ENCODE results near the gene CEBPA. TPM values are rescaled to one million over a fixed set of nuclear protein-coding genes. Genes with fewer than 3 reads are reported as not detected.

Gene CEBPA
- total RNA-seq, 2 donors from 2014 or later: 0.82 to 1.0 TPM

DNA sequence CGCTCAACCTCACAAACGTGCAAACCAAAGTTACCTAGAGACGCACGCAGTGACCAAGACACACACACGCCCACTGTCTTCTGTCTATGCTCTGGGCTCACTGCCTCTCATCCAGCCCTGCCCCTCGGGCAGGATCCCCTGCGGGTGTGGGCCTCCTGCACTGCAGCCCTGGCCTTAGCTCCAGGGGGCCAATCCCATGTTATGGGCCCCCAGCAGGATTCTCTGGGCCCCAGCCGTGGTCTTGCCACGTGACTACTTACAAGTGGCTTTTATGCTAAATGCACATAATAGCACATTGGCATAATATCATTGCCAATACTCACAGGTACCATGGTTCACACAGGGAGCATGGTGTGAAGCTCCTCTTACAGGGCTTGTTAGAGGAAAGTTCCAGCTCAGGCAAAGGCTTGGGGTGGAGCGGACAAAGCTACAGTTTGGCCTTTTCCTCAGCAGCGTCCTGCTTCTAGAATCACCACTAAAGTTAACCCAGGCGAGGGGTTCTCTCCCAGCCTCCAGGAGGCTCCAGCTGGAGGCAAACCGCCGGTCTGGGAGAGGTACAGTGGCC is 37.4 kb downstream of the CEBPA start:
- H3K4me3 Mint-ChIP-seq: no peak overlapping the region
- H3K27me3 Mint-ChIP-seq (ENCODE audit: low read depth): peaks cover 25% of the 10 kb centered on the region
- no peak overlapping the region for H3K27ac Mint-ChIP-seq
- H3K4me1 Mint-ChIP-seq (ENCODE audit: low read depth): peaks cover 15% of the 10 kb centered on the region
- no peaks in the 10 kb centered on the region for H3K9me3 Mint-ChIP-seq
- no peaks in the 10 kb centered on the region for H3K36me3 Mint-ChIP-seq (ENCODE audit: insufficient read depth in 2 of 2)
- ATAC-seq (replicated peaks in 1 of 2) (no peak), DNase-seq (no peak)

DNA sequence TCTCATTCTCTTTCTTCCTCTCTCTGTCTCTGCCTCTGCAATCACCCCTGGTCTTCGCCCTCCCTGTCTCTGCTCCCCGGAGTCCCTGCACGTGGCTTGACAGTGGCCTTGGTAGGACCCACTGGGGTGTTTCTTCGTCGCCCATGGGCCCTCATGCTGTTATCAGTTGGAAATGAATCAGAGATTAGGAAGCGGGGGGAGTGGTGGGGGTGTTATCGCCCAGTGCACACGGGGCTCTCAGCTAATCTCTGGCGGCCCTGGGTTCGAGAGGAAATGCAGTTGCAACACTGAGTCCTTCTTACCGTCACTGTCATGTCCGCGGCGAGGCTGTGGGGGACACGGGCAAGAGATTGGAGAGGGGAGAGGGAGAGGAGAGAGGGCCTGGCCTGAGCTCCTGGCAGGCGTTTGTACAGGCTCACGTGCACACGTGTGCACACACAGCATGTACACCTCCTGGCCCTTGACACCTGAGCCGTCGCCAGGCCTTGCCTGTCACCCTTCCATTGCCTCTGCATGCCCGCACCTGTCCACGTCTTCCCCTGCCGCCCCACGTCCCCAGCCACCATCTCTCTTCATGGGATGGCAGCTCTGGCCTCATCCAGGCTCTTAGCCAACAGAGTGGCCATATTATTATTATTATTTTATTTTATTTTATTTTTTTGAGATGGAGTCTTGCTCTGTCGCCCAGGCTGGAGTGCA is 38.9 kb downstream of the CEBPA start:
- no peak for ATAC-seq (replicated peaks in 1 of 2)
- Mint-ChIP-seq H3K9me3 (no peaks in the 10 kb centered on the region), H3K36me3 (ENCODE audit: insufficient read depth in 2 of 2) (no peaks in the 10 kb centered on the region), H3K4me3 (no peak overlapping the region), H3K4me1 (ENCODE audit: low read depth) (peaks cover 15% of the 10 kb centered on the region), H3K27me3 (ENCODE audit: low read depth) (peaks cover 31% of the 10 kb centered on the region), H3K27ac (no peak overlapping the region)
- no peak for DNase-seq

DNA sequence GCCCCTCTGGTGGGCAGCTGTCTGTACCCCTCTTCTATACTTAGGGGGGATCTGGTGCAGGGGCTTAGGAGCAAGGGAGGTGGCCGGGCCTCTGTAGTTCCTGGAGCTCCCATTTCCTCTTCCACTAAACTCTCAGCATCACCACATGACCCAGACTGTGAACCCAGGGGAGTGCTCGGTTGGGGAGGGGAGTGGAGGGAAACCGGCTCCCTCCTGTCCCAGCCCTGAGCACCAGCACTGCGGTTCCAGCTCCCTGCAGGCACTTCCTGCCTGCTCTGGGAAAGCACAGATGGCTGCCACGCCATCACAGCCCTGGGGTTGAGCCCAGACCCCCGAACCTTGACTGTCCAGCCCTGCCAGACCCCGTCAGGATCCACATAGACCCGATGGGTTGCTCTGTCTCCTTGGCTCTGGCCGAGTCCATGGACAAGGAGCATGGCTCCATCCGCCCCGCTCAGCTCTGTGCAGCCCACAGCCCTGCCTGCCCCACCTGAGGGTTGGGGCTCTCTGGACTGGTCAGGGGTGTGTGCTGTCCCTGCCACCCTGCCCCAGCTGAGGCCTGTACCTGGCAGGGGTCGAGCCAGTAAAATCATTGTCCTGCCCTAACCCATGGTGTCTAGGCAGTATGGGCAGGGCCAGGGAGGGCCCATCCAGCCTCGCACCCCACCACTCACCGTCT is 40.7 kb downstream of the CEBPA start:
- no peak for ATAC-seq (replicated peaks in 1 of 2)
- Mint-ChIP-seq H3K9me3 (peaks cover 0 to 1% of the 10 kb centered on the region in 2 donors), H3K27ac (no peak overlapping the region), H3K27me3 (ENCODE audit: low read depth) (peaks cover 31% of the 10 kb centered on the region), H3K4me3 (no peak overlapping the region), H3K4me1 (ENCODE audit: low read depth) (peaks cover 15% of the 10 kb centered on the region), H3K36me3 (ENCODE audit: insufficient read depth in 2 of 2) (no peaks in the 10 kb centered on the region)
- no peak for DNase-seq

DNA sequence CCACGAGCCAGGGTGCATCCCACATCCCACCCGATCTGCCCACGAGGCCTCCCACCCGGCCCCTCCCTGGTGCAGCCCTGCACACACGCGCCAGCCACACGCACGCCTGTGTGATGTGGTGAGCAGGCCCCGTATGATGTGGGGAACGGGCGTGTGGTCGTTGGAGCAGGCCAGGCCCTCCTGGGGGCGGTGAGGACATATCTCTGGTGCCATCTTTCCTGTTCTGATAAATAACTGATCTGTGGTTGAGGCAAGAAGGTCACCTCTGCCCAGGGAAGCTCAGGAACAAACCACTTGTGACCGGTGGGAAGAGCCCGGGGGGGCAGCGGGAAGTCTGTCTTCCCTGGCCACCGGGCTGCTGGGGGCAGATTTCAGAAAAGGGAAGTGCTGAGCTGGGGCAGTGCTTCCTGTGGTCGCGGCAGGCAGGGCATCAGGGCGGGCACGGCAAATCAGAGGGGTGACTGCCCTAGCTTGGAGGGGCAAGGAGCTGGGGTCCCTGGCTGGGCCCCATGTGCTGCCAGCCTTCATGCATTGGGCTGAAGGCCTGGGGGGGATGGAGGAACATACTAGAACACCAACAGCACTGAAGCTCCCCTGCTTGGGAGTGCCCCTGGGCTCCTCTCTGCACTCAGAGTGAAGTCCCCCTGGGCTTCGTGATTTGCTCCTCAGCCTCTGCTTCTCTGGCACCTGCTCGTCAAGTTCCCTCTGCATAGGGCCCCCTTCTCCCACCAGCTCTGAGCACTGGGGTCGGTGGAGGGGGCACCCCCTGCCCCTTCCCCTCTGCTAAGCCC is 41.5 kb downstream of the CEBPA start:
- Mint-ChIP-seq H3K36me3 (ENCODE audit: insufficient read depth in 2 of 2) (no peaks in the 10 kb centered on the region), H3K9me3 (peaks cover 0 to 1% of the 10 kb centered on the region in 2 donors), H3K27ac (no peak overlapping the region), H3K27me3 (ENCODE audit: low read depth) (peaks cover 31% of the 10 kb centered on the region), H3K4me1 (ENCODE audit: low read depth) (peaks cover 15% of the 10 kb centered on the region), H3K4me3 (no peak overlapping the region)
- ATAC-seq (replicated peaks in 1 of 2): no peak
- no peak for DNase-seq

DNA sequence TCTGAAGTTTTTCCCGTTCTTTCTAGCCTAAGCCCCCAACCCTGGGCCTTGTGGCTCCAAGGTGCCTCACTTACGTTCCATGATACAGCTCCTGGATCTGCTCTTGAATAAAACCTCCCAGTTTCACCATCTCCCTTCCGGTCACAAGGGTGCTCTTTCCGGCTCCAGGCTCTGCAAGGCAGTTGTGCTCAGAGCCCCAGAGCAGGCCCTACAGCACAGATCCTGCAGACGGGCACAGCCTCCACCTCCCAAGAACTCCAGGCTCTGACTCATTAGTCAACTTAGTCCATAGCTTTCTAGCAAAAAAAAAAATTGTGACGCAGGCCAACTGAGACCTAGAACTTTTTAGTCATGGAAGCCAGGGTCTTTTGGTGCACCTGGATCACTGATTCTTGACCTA is 42.8 kb downstream of the CEBPA start:
- Mint-ChIP-seq H3K4me1 (ENCODE audit: low read depth) (peaks cover 15% of the 10 kb centered on the region), H3K4me3 (no peak overlapping the region), H3K36me3 (ENCODE audit: insufficient read depth in 2 of 2) (no peaks in the 10 kb centered on the region), H3K27ac (no peak overlapping the region), H3K27me3 (ENCODE audit: low read depth) (peaks cover 26% of the 10 kb centered on the region), H3K9me3 (peaks cover 0 to 1% of the 10 kb centered on the region in 2 donors)
- no peak for DNase-seq
- ATAC-seq (replicated peaks in 1 of 2): no peak

DNA sequence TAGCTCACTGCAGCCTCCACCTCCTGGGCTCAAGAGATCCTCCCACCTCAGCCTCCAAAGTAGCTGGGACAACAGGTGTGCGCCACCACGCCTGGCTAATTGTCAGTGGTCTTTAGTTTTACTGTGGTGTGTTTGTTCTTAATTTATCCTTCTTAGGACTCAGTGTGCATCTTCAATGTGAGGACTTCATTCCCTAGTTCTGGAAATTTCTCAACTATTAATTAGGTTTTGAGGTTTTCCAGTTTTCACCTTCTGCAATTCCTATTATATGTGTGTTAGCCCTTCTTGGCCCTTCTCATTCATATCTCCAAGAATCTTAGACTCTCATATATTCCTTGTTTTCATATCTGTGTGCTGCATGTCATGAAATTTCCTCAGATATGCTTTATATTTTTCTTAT is 44.5 kb downstream of the CEBPA start:
- DNase-seq (no peak), ATAC-seq (replicated peaks in 1 of 2) (no peak)
- Mint-ChIP-seq H3K36me3 (ENCODE audit: insufficient read depth in 2 of 2) (no peaks in the 10 kb centered on the region), H3K27ac (no peak overlapping the region), H3K27me3 (ENCODE audit: low read depth) (peaks cover 22% of the 10 kb centered on the region), H3K4me1 (ENCODE audit: low read depth) (peaks cover 15% of the 10 kb centered on the region), H3K4me3 (no peak overlapping the region), H3K9me3 (peaks cover 0 to 1% of the 10 kb centered on the region in 2 donors)

DNA sequence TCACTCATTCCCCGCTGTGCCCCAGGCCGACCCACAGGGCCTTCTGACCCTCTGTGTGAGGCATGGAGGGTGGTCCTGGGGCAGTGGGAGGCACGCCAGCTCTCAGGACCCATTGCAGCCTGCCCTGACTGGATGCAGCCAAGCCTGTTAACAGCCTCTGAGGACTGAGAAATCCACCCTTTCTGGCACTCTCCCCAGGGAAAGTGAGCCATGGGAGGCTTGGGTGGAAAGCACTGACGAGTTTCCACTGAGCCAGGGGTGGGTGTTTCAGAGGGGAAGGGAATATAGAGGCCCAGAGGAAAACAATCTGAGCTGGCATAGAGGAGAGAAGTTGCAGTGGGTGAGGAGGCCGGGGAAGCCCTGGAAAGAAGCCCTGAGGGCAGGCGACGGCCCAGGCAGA is 46.1 kb downstream of the CEBPA start:
- DNase-seq (no peak), ATAC-seq (replicated peaks in 1 of 2) (no peak)
- Mint-ChIP-seq H3K4me1 (ENCODE audit: low read depth) (peaks cover 5% of the 10 kb centered on the region), H3K4me3 (no peak overlapping the region), H3K9me3 (peaks cover 0 to 1% of the 10 kb centered on the region in 2 donors), H3K27me3 (ENCODE audit: low read depth) (peaks cover 7% of the 10 kb centered on the region), H3K36me3 (ENCODE audit: insufficient read depth in 2 of 2) (no peaks in the 10 kb centered on the region), H3K27ac (no peak overlapping the region)

DNA sequence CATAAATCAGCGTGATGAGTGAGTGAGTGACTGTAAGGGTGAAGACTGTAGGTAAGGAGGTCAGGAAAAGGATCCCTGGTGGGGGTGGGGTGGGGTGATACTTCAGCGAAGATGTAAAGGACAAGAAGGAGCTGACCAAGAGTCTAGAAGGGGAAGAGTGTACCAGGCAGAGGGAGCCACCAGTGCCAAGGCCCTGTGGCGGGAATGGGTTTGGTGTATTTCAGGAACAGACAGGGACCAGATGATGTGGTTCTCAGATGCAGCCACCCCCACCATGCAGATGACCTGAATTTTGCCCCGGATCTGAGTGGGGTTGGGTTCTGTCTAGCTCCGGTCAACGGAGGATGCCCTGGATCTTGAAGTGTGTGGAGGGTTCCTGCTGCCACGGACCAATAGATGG is 46.6 kb downstream of the CEBPA start:
- no peak for DNase-seq
- H3K27me3 Mint-ChIP-seq (ENCODE audit: low read depth): peaks cover 5% of the 10 kb centered on the region

DNA sequence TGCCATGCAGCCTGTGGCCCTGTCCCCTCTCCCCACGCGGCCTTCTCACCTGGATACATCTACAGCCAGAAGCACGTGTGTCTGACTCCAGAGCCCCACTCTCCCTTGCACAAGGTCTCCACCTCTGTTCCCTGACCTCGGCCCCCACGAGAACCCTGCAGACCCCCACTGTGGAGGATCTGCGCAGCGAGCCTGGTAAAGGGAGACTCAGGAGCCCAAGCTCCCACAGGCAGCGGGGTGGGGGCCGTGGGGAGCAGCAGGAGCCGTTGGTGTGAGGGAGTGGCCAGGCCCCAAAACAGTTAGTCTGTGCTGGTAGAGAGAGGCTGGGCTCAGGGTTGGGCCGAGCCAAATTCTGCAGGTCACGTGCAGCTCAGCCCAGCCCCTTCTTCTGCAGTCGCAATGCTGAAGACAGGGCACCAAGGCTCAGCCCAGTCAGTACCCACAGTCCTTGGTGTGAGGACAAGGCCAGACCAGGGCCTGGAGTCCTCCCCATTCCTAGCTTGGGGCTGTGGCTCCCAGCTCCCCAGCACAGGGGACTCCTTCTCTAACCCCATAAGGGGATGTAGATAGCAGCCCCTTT is 48.0 kb downstream of the CEBPA start:
- DNase-seq: no peak
- no peak for ATAC-seq (replicated peaks in 1 of 2)
- H3K4me1 Mint-ChIP-seq (ENCODE audit: low read depth): no peaks in the 10 kb centered on the region
- no peak overlapping the region for H3K27ac Mint-ChIP-seq
- H3K36me3 Mint-ChIP-seq (ENCODE audit: insufficient read depth in 2 of 2): no peaks in the 10 kb centered on the region
- no peak overlapping the region for H3K4me3 Mint-ChIP-seq
- H3K9me3 Mint-ChIP-seq: peaks cover 0 to 1% of the 10 kb centered on the region in 2 donors
- peaks cover under 1% of the 10 kb centered on the region for H3K27me3 Mint-ChIP-seq (ENCODE audit: low read depth)

More for the DNA sequence above, 46.6 kb downstream of the CEBPA start:
- no peak for ATAC-seq (replicated peaks in 1 of 2)
- Mint-ChIP-seq H3K36me3 (ENCODE audit: insufficient read depth in 2 of 2) (no peaks in the 10 kb centered on the region), H3K4me1 (ENCODE audit: low read depth) (peaks cover 3% of the 10 kb centered on the region), H3K27ac (no peak overlapping the region), H3K9me3 (peaks cover 0 to 1% of the 10 kb centered on the region in 2 donors), H3K4me3 (no peak overlapping the region)

DNA sequence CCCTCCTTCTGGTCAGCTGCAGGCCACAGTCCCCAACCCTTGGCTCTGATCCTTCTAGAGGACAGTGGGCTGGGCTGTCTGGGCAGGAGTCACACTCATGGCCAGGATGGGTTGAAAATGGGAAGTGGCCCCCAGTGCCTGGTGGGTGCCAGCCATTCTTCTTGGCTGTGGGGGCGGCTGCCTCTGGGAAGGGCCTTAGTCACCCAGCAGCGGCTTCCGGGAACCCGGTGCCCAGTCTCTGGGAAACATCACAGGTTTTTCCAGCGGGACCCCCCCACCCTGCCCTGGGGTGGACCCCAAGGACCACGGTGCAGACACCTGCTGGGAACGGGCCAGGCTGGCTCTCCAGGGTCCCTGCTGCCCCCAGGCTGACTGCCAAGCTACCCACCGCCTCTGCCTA is 49.4 kb downstream of the CEBPA start:
- DNase-seq (no peak), ATAC-seq (replicated peaks in 1 of 2) (no peak)
- no peak overlapping the region for H3K27ac Mint-ChIP-seq
- no peaks in the 10 kb centered on the region for H3K27me3 Mint-ChIP-seq (ENCODE audit: low read depth)
- no peaks in the 10 kb centered on the region for H3K36me3 Mint-ChIP-seq (ENCODE audit: insufficient read depth in 2 of 2)
- no peaks in the 10 kb centered on the region for H3K9me3 Mint-ChIP-seq
- H3K4me1 Mint-ChIP-seq (ENCODE audit: low read depth): no peaks in the 10 kb centered on the region
- no peak overlapping the region for H3K4me3 Mint-ChIP-seq

DNA sequence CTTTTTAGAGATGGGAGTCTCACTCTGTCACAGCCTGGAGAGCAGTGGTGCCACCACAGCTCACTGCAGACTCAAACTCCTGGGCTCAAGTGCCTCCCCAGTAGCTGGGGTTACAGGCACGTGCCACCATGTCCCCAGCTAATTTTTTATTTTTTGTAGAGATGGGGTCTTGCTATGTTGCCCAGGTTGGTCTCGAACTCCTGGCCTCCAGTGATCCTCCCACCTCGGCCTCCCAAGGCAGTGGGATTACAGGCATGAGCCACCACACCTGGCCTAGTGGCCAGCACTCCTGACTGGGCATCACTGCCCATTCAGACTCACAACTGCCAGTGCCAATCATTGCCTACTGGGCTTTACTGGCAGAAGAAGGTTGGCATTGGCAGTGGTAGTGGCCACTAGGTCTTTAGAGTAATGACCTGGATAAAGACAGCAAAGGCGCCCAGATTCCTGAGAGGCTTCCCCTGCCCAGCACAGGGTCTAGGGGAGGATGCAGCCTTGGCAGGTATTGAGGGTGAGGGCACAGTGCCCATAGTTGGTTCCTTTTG is 49.8 kb downstream of the CEBPA start:
- Mint-ChIP-seq H3K4me3 (no peak overlapping the region), H3K27ac (no peak overlapping the region), H3K36me3 (ENCODE audit: insufficient read depth in 2 of 2) (no peaks in the 10 kb centered on the region), H3K4me1 (ENCODE audit: low read depth) (no peaks in the 10 kb centered on the region), H3K27me3 (ENCODE audit: low read depth) (no peaks in the 10 kb centered on the region), H3K9me3 (no peaks in the 10 kb centered on the region)
- DNase-seq: no peak
- ATAC-seq (replicated peaks in 1 of 2): no peak

DNA sequence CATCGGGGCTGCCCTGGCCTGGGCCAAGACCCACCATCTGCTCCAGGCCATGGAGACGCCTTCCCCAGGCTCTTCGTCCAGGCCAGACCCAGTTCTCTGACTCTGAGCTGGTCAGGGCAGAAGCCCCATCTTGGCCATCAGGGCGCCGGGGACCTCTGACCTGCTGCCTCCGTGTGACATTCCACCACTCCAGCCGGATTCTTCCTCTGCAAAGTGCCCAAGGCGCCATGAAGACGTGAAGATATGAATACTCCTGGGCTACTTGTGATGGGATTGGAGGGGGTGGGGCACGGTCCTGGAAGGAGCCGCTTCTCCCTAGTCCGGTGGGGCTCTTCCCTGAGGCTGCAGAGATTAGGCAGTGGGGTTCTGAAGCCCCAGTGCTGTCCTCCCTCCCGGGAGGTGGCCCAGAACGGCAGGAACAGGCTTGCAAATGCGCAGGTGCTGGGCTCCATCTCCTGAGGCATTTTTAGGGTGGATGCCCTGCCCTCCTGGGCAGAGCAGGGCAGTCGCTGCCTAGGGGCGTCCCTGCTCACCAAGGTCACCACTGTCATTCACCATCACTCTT is 50.7 kb downstream of the CEBPA start:
- Mint-ChIP-seq H3K4me3 (no peak overlapping the region), H3K27ac (no peak overlapping the region), H3K36me3 (ENCODE audit: insufficient read depth in 2 of 2) (no peaks in the 10 kb centered on the region), H3K4me1 (ENCODE audit: low read depth) (no peaks in the 10 kb centered on the region), H3K9me3 (no peaks in the 10 kb centered on the region), H3K27me3 (ENCODE audit: low read depth) (no peaks in the 10 kb centered on the region)
- no peak for DNase-seq
- ATAC-seq (replicated peaks in 1 of 2): no peak

Measured in activated T-cell treated with anti-CD3 and anti-CD28 coated beads, Interleukin-2, amount 50 U/mL, for 72 hours (primary cell).